Measurements from ENCODE around the gene CEMIP2. TPM values are rescaled to one million over a fixed set of nuclear protein-coding genes. Genes with fewer than 3 reads are reported as not detected.

CEMIP2 gene
- total and polyA plus RNA-seq, 2 donors (not counting 3 experiments of a cell fraction or from before 2014, with no cell fraction given), result 41.6 to 44.3 TPM

GRCh38 chr9:71683598-71684235 is 84.6 kb downstream of the CEMIP2 start:
- Histone ChIP-seq H3K79me2 (ENCODE audit: control insufficient read depth, insufficient read depth, low read length) (no peaks in the 10 kb centered on the region), H4K20me1 (replicated peaks; ENCODE audit: control insufficient read depth, extremely low read depth, insufficient read depth, low read length) (no peaks in the 10 kb centered on the region), H3K27ac (ENCODE audit: insufficient read depth, low read depth, low read length) (no peak overlapping the region), H3K36me3 (ENCODE audit: control insufficient read depth in 2 of 2, extremely low read depth in 1 of 2, insufficient read depth in 2 of 2, low read length in 2 of 2) (no peaks in the 10 kb centered on the region), H3K9me1 (replicated peaks; ENCODE audit: control insufficient read depth, extremely low read depth, insufficient read depth, low read length) (no peaks in the 10 kb centered on the region), H3K4me2 (ENCODE audit: insufficient read depth, low read length) (no peak overlapping the region), H3K27me3 (ENCODE audit: control insufficient read depth in 2 of 2, insufficient read depth in 2 of 2, low read length in 2 of 2) (no peaks in the 10 kb centered on the region), H2AFZ (ENCODE audit: low read depth, low read length) (no peak overlapping the region), H3K4me3 (replicated peaks in 1 of 3; ENCODE audit: insufficient read depth in 1 of 3, low read depth in 1 of 3, low read length in 3 of 3) (no peak overlapping the region), H3K9me3 (replicated peaks; ENCODE audit: control insufficient read depth, insufficient read depth, low read length) (no peaks in the 10 kb centered on the region), H3K9ac (replicated peaks; ENCODE audit: extremely low read depth, insufficient read depth, low read length) (no peak overlapping the region), H3K4me1 (ENCODE audit: control insufficient read depth, extremely low read depth, insufficient read depth, low read length) (peaks cover 4% of the 10 kb centered on the region)
- TF ChIP-seq MYC (IDR thresholded peaks at IDR 0.05; ENCODE audit: low read depth, low read length), result no peak
- TF ChIP-seq EZH2 (IDR thresholded peaks at IDR 0.05; ENCODE audit: borderline replicate concordance, low read depth, low read length, severe bottlenecking), result no peak
- TF ChIP-seq POLR2AphosphoS5 (IDR thresholded peaks at IDR 0.05; ENCODE audit: insufficient read depth, low read depth, low read length), result no peak
- TF ChIP-seq JUN (IDR thresholded peaks at IDR 0.05; ENCODE audit: borderline replicate concordance, insufficient read depth, insufficient read length, low read depth), result no peak
- TF ChIP-seq GATA2 (IDR thresholded peaks at IDR 0.05; ENCODE audit: insufficient read depth, insufficient read length, low read depth, low read length), result no peak
- TF ChIP-seq FOS (IDR thresholded peaks at IDR 0.05; ENCODE audit: borderline replicate concordance, insufficient read depth, low read length), result no peak
- TF ChIP-seq CTCF (IDR thresholded peaks at IDR 0.05; ENCODE audit: extremely low read depth in 1 of 2, insufficient read depth in 1 of 2, low read depth in 1 of 2, low read length in 2 of 2), result no peak
- no peak for TF ChIP-seq MAX (IDR thresholded peaks at IDR 0.05; ENCODE audit: insufficient read depth, insufficient read length)
- TF ChIP-seq POLR2A (IDR thresholded peaks at IDR 0.05; ENCODE audit: low read depth, low read length), result no peak
- BruUV-seq (replicated peaks), result TSS peak; percentile 46
- FAIRE-seq (no peak), DNase-seq (ENCODE audit: low read depth, low spot score) (no peak)
- dilution Hi-C loops (cut with MboI; ENCODE audit: extremely low pct_ligation_motif_present, low sequenced_read_pairs), result no loop called here
- CTCF ChIA-PET, result interaction anchor here (0.9 to 6.1 kb wide), 10 partner anchors 9 to 341 kb away, joined by 4 to 32 read pairs (median 6); partner anchors contain the start of gene CEMIP2
- intact Hi-C loops (cut with micrococcal nuclease), result no loop called here
- POLR2A ChIA-PET, result no interaction called here
